ENCODE data around the gene MROH9.

GRCh38 chr1:170891872-170892271, 43.5 kb upstream of the MROH9 start:
- TF ChIP-seq CTCF (IDR thresholded peaks at IDR 0.05) (no peak), POLR2A (IDR thresholded peaks at IDR 0.05) (no peak)
